HG03457 (cell line): ENCODE measurements around the gene TEFM.
"Not testable (repeated sequence)": the region's sequence is repeated elsewhere in the genome, so short reads cannot be mapped to it uniquely, and the experiment has no call there.

Experiments
- ATAC-seq: cut with Tn5 transposase; IDR thresholded peaks from one replicate; pipeline ENCODE4 v1.9.1; 2021; ENCODE audit warnings: moderate number of reproducible peaks; ENCODE audit not compliant: unreplicated experiment

TEFM gene

GRCh38 chr17:30921544-30922196 lies 15.6 kb upstream of the TEFM start, which contains the start of gene ADAP2:
Gene ADAP2, plus strand, starts transcription at chr17:30921945. Its CDS starts 70 bp downstream, at chr17:30922015.
- ATAC-seq: no peak

DNA sequence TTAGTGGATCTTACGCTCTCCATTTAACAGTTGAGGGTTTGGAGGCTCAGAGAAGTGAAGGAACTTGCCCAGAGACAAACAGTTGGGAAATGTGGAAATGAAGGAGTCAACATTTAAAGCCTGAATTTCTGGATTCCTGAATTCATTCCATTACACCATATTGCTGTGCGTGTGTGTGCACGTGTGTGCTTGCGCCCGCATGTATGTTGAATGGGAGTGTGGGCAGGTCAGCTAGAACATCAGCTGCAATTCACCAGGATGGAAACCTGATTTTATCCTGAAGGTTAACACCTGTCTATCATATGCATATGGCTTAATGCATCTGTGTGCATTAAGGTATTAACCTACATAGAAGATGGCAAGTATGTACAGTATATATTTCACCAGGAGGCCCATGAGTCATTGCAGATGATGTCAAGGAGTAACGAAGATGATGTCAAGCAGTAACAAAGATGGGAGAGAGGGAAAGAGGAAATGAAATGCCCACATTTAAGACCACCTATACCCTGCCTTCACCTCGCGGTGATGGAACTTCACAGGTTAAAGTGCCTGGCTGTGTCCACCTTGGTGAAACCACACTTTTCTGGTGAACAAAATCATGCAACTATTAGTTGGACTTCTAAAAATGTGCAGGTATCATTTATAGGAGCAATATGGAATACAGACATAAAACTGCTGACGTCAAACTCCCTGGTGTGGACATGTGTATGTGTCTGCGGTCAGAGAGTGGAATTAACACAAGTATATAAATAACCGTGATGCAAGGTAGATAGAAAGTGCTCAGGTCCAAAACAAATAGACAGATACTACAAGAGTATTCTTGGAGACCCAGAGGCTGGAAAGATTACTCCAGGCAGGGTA lies 14.9 kb upstream of the TEFM start:
- no peak for ATAC-seq

DNA sequence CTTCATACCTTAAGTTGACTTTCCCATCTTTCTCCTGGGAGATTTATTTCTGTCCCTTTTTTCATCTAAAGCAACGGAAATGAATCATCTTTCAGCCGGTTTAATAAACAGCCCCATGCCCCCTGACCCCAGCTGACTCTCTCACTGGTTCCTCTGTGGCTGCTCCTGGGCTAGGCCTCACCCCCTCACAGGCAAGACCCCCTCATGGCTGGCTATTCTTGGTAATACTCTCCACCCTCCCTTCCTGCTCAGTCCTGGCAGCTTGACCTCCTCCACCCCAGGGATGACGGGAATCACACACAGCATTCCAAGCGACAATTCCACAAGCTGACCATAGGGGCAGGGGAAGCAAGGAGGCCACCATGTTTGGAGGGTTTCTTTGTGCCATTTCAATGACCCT lies 14.2 kb upstream of the TEFM start:
- no peak for ATAC-seq

GRCh38 chr17:30917050-30917449 lies 11.0 kb upstream of the TEFM start:
- no peak for ATAC-seq

GRCh38 chr17:30915833-30916611 lies 10.0 kb upstream of the TEFM start:
- no peak for ATAC-seq

GRCh38 chr17:30913955-30914354 lies 7.9 kb upstream of the TEFM start:
- ATAC-seq: no peak

DNA sequence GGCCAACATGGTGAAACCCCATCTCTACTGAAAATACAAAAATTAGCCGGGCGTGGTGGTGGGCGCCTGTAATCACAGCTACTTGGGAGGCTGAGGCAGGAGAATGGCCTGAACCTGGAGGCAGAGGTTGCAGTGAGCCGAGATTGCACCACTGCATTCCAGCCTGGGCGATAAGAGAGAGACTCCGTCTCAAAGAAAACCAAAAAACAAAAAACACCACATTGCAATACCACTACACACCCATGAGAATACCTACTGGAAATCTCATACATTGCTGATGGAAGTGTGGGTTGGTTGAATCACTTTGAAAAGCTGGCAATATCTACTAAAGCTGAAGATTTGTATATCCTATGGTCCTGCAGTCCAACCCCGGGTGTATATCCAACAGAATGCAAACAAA lies 4.1 kb upstream of the TEFM start:
- not testable (repeated sequence) for ATAC-seq

GRCh38 chr17:30908717-30909420 lies 2.8 kb upstream of the TEFM start:
- ATAC-seq: no peak

DNA sequence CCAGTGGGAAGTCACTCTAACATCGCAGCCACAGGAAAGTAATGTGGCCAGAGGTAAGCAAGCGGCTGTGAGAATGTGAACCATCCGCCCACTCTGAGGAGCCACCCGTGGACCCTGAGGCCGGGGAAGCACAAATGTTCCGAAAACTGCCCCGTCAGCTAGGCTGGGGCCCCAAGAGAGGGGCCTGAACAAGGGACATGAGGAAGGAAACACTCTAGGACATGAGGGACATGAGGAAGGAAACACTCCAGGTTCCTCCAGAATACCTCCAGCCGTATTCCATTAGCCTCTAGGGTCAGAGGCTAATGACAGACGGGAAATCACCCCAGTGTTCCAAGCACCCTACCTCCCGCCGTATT lies 317 bp downstream of the TEFM start:
- ATAC-seq: no peak

- no peak for ATAC-seq
These were observed 8.7 kb downstream of the TEFM start for GRCh38 chr17:30897311-30897710.

- no peak for ATAC-seq
These were observed 11.8 kb downstream of the TEFM start for GRCh38 chr17:30894236-30894635.

- no peak for ATAC-seq
These were observed 19.9 kb downstream of the TEFM start for GRCh38 chr17:30886187-30886586.

DNA sequence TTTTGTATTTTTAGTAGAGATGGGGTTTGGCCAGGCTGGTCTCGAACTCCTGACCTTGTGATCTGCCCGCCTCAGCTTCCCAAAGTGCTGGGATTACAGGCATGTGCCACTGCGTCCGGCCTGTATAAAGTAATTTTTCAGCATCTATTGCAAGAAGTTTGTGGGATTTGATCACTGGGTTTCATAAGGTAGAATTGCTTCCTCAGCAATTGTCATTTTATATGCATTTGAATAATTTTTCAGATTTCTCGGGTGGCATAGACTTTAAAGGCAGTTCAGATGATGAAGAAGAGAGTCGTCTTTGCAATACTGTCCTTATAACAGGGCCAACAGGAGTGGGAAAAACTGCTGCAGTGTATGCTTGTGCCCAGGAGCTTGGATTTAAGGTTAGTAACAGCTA lies 37.0 kb downstream of the TEFM start:
- ATAC-seq: no peak

GRCh38 chr17:30864636-30865035 lies 41.4 kb downstream of the TEFM start:
- no peak for ATAC-seq

GRCh38 chr17:30858556-30859250 lies 47.3 kb downstream of the TEFM start:
- ATAC-seq: no peak

- ATAC-seq: no peak
These were observed 51.9 kb downstream of the TEFM start for GRCh38 chr17:30854146-30854545.
